NCI-H748 treated with DMSO at 0.1 percent for 48 hours (cell line): ENCODE data around the gene TMEM119.

Experiments
- DNase-seq: peaks from one replicate; lab custom pipeline; 2025; lab: John Stamatoyannopoulos, UW

TMEM119 gene

DNA sequence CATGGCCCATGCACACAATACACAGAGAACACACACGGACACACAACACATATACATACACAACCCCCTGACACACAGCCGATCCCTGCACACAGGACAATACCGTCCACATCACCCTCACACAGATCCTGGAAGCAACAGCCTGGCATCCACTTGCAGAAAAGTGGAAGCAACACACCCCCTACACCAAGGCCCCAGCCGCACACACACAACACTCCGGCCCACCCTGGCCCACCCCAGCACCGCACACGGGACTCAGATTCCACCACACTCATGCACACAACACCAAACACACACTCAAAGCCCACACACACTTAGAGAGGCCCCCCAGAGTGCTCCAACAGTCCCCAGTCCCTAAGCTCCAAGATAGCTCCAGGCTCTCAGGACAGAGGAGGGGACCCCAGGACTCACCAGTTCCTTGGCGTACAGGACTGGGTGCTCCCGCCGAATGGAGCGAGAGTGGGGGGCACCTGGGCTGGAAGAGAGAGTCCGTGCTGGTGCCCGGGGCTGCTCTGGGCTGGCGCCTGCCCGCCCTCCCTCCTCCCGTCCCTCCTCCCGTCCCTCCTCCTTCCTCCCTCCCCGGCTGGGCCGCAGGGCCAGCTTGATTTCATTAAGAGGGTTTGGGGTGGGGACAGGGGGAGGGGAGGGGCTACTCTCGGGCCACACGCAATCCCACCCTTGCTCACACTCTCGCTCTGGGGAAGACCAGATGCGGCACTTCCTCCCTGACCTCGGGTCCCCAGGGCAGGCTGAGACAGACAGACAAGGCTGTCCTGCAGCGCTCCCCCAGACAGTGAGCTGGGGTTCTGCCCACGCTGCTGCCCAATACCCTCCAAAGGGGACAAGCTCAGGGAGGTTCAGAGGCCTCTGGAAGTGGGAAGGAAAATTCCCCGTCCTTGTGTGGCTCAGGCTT, at the start of gene TMEM119:
Gene TMEM119 (minus strand): TSS at position 526 of the 913 bp plus-strand sequence. CDS start 5,701 bp downstream, outside the sequence.
- DNase-seq: no peak

DNA sequence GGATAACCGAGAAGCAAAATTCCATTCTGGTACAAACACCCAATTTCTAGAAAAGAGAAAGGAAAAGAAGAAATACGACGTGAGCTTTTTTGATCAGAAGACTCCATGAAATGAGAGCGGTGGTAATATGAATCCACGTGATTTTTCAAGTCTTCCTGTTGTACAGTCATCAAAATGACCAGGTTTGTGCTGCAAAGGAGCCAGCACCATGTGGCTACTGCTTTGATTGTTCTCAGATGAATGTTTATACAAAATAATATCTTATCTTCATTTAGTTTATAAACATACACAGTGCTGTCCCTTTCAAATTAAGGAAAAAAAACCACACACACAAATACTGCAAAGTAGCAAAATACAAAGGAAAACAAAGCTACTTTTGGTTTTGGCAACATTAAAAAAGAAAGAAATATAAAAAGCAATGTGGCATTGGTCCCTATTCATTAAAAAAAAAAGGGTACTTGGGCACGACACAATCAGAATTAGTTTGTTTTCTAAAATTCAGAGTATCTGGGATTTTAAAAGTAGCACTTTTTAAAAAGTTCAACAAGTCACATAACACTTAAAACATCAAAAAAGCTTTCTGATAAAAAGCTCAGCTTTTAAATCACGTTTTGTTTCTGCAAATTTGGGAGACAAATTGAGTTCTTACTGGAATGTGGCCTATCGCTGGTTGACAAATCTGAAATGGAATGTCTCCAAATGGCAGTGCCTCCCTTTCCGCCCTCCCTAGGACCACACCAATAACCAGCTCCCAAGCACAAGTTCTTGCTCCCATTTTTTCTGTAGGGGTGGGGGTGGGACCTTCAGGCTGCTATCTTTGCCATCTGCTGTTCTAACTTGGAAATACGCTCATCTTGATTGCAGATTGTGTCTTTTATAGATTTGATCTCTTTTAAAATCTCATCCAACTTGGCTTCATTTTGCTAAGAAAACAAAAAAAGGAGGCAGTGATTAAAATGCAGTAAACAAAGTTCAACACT, 49.0 kb upstream of the TMEM119 start:
- DNase-seq: no peak

DNA sequence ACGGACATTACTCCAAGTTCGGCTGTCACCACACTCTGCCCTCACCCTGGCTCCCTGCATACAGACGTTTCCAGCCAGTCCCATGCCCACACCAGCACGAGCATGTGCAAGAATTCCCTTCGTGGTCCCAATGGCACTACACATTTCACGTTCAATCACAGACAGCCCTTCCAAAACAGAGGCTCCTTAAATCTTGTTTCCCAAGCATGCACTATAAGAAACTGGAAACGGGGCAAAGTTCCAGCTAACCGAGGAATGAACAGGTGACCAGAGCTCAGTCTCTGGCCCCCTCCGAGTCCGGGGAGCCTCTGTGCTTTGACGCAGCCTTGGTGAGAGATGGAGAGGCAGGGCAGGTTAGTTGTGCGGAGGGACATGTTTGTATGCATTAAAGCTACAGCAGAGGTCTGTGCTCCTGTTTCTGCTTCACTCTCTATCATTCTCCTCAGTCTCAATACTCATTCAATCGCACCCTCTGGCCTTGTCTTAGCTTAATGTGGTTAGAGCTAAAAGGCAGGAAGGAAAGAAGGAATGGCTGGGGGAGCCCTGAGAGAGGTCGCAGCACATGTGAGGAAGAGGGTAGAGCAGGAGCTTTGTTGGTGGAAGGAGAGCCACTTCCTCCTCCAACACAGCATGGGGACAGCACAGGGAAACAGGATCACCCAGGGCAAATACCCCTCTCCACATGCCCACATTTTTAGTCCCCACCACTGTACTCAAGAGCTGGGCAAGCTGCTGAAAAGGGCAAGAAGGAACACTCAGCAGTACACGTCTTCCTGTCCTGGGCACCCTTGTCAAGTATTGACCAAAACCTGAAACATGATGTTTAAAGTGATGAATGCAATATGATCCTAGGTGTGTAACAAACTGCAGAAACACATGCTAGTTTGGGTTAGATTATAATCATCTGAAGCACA, 48.1 kb upstream of the TMEM119 start:
- no peak for DNase-seq

DNA sequence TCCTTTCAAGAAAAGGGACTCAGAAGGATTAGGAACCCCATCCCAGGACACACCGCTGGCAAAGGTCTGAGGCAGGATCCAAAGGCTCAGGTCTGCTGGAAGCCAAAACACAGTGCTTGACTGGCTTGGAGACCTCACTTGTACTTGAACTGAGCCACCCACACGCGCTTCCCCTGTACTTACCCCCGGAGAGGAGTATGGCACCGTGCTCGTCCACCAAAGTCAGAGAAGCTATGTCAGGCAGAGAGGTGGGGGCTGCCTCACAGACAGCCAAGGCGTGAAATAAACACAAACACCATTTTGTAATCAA, 46.9 kb upstream of the TMEM119 start:
- no peak for DNase-seq

- DNase-seq: no peak
Observed at GRCh38 chr12:108643941-108644810, 46.3 kb upstream of the TMEM119 start.

GRCh38 chr12:108642899-108643654, 45.2 kb upstream of the TMEM119 start:
- no peak for DNase-seq

DNA sequence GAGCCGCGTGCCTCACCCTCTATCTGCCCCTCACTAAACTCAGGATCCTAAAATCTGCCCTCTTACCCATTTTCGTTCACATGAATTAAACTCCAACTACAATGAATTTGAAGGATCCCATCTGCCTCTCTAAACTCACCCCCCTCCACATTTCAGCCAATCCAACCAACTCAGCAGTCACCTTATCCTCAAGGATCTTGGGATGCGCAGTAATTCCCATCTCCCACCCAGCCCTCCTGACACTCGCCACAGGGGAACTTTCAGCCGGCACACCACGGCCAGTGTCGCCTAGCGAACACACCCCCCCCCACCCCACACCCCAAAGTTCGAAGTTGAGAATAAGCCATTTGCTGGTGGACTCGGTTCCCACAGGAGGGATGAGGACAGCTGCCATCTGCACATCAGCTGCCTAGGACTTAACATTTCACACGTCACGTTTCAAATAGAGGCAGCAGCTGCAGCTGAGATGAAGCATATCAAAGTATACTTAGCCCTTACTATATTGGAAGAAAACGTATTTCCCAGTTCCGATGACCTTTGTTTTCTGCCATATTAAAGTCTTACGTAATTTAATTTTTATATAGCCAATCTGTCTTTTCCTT, 44.5 kb upstream of the TMEM119 start:
- DNase-seq: no peak

- DNase-seq: no peak
Observed at GRCh38 chr12:108641446-108642268, 43.8 kb upstream of the TMEM119 start.

DNA sequence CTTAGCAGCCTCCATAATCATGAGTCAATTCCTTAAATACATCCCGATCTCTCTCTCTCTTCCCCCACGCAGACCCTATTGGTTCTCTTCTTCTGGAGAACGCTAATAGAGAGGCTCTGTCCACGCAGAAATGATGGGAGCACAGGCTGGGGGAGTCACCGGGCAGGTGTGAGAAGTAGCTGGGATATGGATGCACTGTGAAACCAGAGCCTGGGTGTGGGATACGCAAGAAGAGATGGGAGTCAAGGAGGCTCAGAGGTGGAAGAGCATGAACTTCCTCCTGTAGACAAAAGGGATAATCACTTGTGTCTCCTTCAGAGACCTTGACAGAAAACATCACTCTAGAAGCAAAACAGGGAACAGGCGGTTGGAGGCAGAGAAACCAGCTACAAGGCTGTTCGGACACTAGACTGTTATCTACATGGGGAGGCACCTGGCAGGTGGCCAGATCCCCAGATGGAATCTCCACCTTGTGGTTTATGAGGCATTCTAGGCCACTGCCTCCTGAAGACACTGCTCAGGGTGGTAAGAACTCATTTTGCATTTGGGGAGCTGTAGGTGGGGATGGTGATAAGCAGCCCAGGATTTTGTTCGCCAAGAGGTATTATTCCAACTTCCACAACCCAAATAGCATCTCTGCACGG, 43.0 kb upstream of the TMEM119 start:
- no peak for DNase-seq

- no peak for DNase-seq
Observed at GRCh38 chr12:108638997-108639822, 41.3 kb upstream of the TMEM119 start.

DNA sequence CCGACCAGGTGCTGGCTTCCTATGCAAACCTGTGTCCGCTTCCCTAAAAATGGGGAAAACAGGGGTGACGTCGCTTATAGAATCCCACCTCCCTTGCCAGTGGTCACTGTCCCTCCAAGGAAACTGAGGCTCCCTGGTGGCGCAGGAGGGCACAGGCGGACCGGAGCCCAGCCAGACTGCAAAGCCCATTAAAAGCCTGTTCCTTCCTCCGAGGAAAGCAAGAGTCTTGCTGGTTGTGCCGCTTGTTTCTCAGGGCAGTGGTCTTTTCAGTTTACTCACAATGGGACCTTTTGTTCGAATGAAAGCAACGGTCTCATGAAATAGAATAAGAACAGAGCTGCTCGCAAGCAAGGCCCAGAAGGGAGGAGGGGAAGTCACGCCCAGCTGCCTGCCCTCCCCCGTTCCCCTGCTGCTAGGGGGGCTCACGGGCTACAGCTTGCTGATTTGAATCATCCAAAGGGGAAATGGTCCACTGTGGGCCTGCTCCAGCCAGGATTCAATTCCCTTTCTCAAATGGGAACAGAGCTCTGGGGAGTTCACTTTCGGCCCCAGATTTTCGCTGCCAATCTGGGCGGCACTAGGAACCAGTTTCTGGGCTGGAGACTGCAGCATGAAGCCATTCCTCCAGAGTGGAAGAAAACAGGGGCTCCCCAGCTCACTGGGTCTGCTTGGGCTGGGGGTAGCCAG, 40.4 kb upstream of the TMEM119 start:
- DNase-seq: no peak

GRCh38 chr12:108637222-108637971, 39.5 kb upstream of the TMEM119 start:
- no peak for DNase-seq

DNA sequence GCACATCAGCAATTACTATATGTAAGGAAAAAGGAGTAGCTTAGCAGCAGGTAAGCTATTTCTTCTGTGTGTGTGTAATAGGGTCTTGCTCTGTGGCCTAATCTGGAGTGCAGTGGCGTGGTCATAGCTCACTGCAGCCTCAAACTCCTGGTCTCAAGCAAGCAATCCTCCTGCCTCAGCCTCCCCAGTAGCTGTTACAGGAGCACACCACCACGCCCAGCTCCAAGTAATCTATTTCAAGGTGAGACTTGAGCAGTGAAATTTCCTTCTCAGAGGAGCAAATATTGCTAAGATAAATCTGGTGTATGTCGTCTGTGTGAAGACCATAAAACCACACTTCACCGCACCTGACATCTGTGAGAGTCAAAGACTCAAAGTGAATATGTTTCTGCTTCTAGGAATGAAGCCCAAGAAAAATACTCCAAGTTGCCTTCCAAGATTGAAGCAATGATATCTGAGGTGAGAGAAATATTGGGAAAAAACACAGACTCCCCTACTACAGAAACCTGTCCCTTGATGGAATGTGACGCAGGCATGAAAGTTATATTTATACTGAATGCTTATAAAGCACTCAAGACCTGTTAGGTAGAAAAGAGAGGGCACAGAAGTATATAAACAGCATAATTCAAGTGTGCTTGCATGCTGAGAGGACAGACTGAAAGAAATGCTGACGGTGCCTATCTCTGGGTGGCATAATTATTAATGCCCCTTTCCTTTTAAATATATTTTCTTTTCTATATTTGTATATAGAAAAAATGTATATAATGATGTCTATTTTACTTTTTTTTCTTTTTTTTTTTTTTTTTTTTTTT, 38.3 kb upstream of the TMEM119 start:
- no peak for DNase-seq

- no peak for DNase-seq
Observed at GRCh38 chr12:108635201-108635996, 37.5 kb upstream of the TMEM119 start.
